HG03025 (cell line): ENCODE results near the gene NTM.

Experiments used
- ATAC-seq: cut with Tn5 transposase; IDR thresholded peaks from one replicate; pipeline ENCODE4 v1.9.1; 2021; ENCODE audit warnings: mild to moderate bottlenecking, moderate library complexity; ENCODE audit not compliant: unreplicated experiment, low FRiP score

The NTM gene

GRCh38 chr11:131629925-131630540 is 259.6 kb downstream of the NTM start:
- ATAC-seq: no peak

- ATAC-seq: no peak
These were observed 262.6 kb downstream of the NTM start for GRCh38 chr11:131632971-131633370.

DNA sequence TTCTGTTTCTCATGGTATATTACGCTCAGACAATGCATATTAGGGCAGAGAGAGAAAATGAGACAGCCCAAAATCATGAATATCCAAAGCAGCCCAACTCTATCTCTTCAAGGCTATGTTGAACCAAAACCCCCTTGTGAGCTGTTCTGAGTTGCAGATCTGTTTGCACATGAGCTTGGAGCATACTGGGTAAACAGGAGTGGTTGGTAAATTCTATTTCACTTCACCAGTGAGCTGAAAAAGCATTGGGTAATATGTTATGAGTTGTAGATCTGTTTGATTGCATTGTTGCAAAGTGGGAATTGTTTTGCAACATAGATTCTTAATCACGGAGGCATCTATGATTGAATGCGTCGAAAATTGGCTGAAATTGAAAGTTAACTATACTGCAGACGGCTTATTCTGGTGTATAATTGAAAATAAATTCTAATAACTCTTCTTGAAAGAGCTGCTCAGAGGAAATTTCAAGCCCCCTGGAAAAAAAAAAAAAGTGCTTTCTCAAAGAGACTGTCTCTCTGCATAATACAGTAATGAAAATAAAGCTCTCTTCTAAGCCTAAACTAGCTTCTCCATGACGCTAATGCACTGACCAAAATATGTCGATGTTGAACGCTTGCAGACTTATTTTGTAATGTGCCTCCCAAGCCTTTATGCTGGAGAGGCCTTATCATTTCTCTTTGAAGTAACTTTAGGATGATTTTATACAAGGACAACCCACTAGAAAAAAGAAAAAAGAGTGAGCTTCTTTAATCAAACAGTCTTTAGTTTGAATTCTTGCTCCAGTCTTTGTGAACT is 263.7 kb downstream of the NTM start:
- ATAC-seq: no peak

- ATAC-seq: no peak
These were observed 267.2 kb downstream of the NTM start for GRCh38 chr11:131637469-131638175.

- ATAC-seq: no peak
These were observed 268.5 kb downstream of the NTM start for GRCh38 chr11:131638889-131639288.

- no peak for ATAC-seq
These were observed 269.9 kb downstream of the NTM start for GRCh38 chr11:131640320-131640719.

- no peak for ATAC-seq
These were observed 272.5 kb downstream of the NTM start for GRCh38 chr11:131642756-131643531.

DNA sequence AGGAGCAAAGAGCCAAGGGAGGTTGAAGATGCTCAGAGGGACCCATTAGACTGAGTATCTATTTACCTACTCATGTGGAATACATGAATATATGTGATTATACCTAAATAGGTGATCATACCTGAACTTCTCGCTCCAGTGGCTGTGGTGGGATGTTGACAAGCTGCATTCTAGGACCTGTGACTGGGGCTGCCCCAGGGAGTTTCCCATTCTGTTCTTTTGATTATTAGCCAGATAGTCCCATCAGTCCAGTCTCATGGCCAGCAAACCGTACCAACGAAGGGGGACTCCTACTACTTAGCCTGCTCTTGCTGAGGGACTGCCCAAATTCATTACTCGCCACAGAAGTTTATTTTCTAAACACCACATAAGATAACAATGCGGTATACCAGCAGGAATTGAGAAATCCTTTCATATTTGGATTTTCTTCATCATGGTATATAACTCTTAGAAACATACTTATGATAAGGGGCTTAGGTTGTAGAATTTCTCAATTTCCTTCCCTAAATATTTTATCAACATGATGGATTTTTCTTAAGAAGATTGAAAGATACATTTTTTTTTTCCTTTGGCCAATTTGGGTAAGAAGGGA is 273.9 kb downstream of the NTM start:
- ATAC-seq: no peak

- ATAC-seq: no peak
These were observed 274.8 kb downstream of the NTM start for GRCh38 chr11:131645237-131645636.

GRCh38 chr11:131649856-131650255 is 279.4 kb downstream of the NTM start:
- no peak for ATAC-seq

DNA sequence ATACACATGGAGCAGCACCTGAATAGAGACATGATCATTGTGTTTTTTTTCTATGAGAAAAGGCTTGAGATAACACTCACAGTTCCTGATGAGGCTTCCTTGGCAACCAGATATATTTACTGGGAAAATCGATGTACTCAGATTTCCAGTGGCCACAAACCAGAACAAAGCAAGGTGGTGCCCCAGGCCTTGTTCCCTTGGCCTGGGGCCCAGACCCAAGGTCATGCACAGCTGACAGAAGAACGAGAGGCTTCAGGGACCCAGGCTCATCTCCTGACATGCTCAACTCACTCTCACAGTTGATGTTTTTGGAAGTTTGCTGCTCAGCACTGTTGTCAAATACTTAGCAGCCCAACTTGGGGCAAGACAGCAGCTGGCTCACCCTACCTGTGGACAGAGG is 281.8 kb downstream of the NTM start:
- no peak for ATAC-seq

GRCh38 chr11:131653260-131653659 is 282.8 kb downstream of the NTM start:
- ATAC-seq: no peak

GRCh38 chr11:131654849-131655248 is 284.4 kb downstream of the NTM start:
- no peak for ATAC-seq

GRCh38 chr11:131656179-131656838 is 285.9 kb downstream of the NTM start:
- no peak for ATAC-seq

GRCh38 chr11:131656839-131657211 is 286.4 kb downstream of the NTM start:
- ATAC-seq: no peak

GRCh38 chr11:131658414-131658813 is 288.0 kb downstream of the NTM start:
- ATAC-seq: no peak

DNA sequence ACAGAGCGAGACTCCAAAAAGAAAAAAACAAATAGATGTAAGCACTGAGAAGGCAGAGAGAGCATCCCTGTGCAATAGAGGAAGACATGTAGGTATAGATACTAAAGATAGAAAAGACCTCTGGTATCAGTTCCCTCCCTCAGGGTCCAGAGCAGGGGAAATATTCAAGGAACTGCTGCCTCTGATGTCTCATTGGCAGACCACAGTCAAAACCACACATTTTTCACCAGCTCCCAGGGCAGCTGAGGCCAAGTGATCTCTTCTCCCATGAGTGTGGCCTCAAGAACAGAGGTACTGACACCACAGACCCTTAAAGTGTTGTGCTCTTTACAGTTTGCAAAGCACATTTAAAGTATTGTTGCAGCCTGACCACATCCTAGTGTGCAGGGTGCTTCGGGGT is 288.5 kb downstream of the NTM start:
- peak; percentile 78 for ATAC-seq

GRCh38 chr11:131659931-131660330 is 289.5 kb downstream of the NTM start:
- ATAC-seq: no peak

- no peak for ATAC-seq
These were observed 290.7 kb downstream of the NTM start for GRCh38 chr11:131661132-131661531.
